BLaER1 (cell line): ENCODE data around the gene NKD2.
"Not testable (repeated sequence)": the region's sequence is repeated elsewhere in the genome, so short reads cannot be mapped to it uniquely, and the experiment has no call there.

Experiments
- H3K27ac ChIP-seq: shearing (Covaris generic); formaldehyde crosslinking; 2 replicates; pipeline ENCODE4 v1.8.1; 2022
- H3K27me3 ChIP-seq: shearing (Covaris generic); formaldehyde crosslinking; 2 replicates; pipeline ENCODE4 v1.8.1; 2022
- H3K36me3 ChIP-seq: shearing (Covaris generic); formaldehyde crosslinking; 2 replicates; pipeline ENCODE4 v1.8.1; 2022
- H3K4me1 ChIP-seq: shearing (Covaris generic); formaldehyde crosslinking; 2 replicates; pipeline ENCODE4 v1.8.1; 2022
- H3K4me2 ChIP-seq: shearing (Covaris generic); formaldehyde crosslinking; 2 replicates; pipeline ENCODE4 v1.8.1; 2022
- H3K4me3 ChIP-seq: shearing (Covaris generic); formaldehyde crosslinking; 2 replicates; pipeline ENCODE4 v1.8.1; 2022
- H3K9ac ChIP-seq: shearing (Covaris generic); formaldehyde crosslinking; 2 replicates; pipeline ENCODE4 v1.8.1; 2022
- H3K9me3 ChIP-seq: shearing (Covaris generic); formaldehyde crosslinking; 2 replicates; pipeline ENCODE4 v1.8.1; 2022
- H4K20me1 ChIP-seq: shearing (Covaris generic); formaldehyde crosslinking; 2 replicates; pipeline ENCODE4 v1.8.1; 2022
- Cebpa-rat ChIP-seq: shearing (Covaris generic); IDR thresholded peaks from 2 replicates; pipeline ENCODE4 v1.8.1; 2022

NKD2 gene

GRCh38 chr5:998246-999031 is 10.2 kb upstream of the NKD2 start:
- no peak overlapping the region for H3K4me3 ChIP-seq
- no peaks in the 10 kb centered on the region for H3K9me3 ChIP-seq
- H4K20me1 ChIP-seq = no peaks in the 10 kb centered on the region
- H3K9ac ChIP-seq = no peak overlapping the region
- no peak overlapping the region for H3K27ac ChIP-seq
- H3K36me3 ChIP-seq = no peaks in the 10 kb centered on the region
- TF ChIP-seq Cebpa-rat = no peak
- peak overlapping the region; percentile 97; the same call in 1 of the 2 replicates for H3K4me2 ChIP-seq
- peaks cover 81% of the 10 kb centered on the region for H3K4me1 ChIP-seq
- peaks cover 2% of the 10 kb centered on the region; the same call in 1 of the 2 replicates for H3K27me3 ChIP-seq

DNA sequence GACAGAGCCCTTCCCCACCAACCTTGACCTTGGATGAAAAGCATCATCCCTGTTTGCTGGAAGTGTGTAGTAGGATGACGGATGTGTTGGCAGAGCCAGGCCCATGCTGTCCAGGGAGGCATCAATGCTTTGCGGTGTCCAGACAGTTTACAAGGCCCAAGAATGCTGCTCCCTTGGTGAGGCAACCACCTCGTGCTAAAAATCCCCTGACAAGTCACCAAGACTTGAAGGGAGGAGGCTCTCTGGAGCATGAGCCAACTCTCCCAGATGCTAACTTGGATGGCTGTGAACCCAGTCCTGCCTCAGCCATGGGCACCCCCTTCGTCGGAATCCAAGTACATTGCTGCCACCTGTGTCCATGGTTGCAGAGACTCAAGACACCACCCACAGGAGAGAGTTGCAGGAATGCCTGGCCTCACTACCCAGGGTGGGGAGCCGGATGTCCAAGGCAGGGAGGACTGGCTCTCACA is 9.5 kb upstream of the NKD2 start:
- H3K9me3 ChIP-seq = no peaks in the 10 kb centered on the region
- H3K27me3 ChIP-seq = peaks cover 8% of the 10 kb centered on the region
- peaks cover 81% of the 10 kb centered on the region for H3K4me1 ChIP-seq
- H3K4me2 ChIP-seq = no peak overlapping the region
- H3K4me3 ChIP-seq = no peak overlapping the region
- no peaks in the 10 kb centered on the region for H3K36me3 ChIP-seq
- no peak for TF ChIP-seq Cebpa-rat
- no peaks in the 10 kb centered on the region for H4K20me1 ChIP-seq
- no peak overlapping the region for H3K27ac ChIP-seq
- no peak overlapping the region for H3K9ac ChIP-seq

- no peaks in the 10 kb centered on the region for H3K36me3 ChIP-seq
Measured at GRCh38 chr5:999724-1000123, 8.9 kb upstream of the NKD2 start.

GRCh38 chr5:1000329-1000728 is 8.3 kb upstream of the NKD2 start:
- no peaks in the 10 kb centered on the region for H3K9me3 ChIP-seq
- no peaks in the 10 kb centered on the region for H3K36me3 ChIP-seq
- no peak overlapping the region for H3K27ac ChIP-seq
- H3K4me1 ChIP-seq = peaks cover 81% of the 10 kb centered on the region
- no peaks in the 10 kb centered on the region for H4K20me1 ChIP-seq
- H3K4me3 ChIP-seq = no peak overlapping the region
- H3K9ac ChIP-seq = no peak overlapping the region
- H3K4me2 ChIP-seq = no peak overlapping the region
- no peak for TF ChIP-seq Cebpa-rat
- H3K27me3 ChIP-seq = peaks cover 21% of the 10 kb centered on the region

More at GRCh38 chr5:999724-1000123, 8.9 kb upstream of the NKD2 start:
- H3K27me3 ChIP-seq = peaks cover 15% of the 10 kb centered on the region
- H3K4me2 ChIP-seq = no peak overlapping the region
- TF ChIP-seq Cebpa-rat = no peak
- peaks cover 81% of the 10 kb centered on the region for H3K4me1 ChIP-seq
- H4K20me1 ChIP-seq = no peaks in the 10 kb centered on the region
- H3K9me3 ChIP-seq = no peaks in the 10 kb centered on the region
- no peak overlapping the region for H3K9ac ChIP-seq
- H3K4me3 ChIP-seq = no peak overlapping the region
- no peak overlapping the region for H3K27ac ChIP-seq

DNA sequence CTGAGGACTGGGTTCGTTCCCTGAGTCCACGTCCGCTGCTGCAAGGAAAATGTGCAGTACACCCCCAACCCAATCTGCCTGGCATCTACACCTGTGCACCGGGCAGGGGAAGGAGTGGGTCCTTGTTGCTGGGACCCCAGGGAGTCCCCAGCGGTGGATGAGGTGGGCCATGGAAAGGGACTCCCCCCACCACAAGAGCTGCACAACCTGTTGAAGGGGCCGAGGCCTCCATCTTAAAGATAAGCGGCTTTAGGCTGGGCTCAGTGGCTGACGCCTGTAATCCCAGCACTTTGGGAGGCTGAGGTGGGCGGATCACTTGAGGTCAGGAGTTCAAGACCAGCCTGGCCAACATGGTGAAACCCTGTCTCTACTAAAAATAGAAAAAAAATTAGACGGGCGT is 7.8 kb upstream of the NKD2 start:
- not testable (repeated sequence) for H3K36me3 ChIP-seq, H4K20me1 ChIP-seq, H3K27ac ChIP-seq, H3K4me3 ChIP-seq, H3K9ac ChIP-seq, H3K9me3 ChIP-seq
- Histone ChIP-seq H3K27me3 (peaks cover 26% of the 10 kb centered on the region), H3K4me2 (peak overlapping the region; percentile 100; the same call in 1 of the 2 replicates), H3K4me1 (peaks cover 81% of the 10 kb centered on the region)

- H3K36me3 ChIP-seq = no peaks in the 10 kb centered on the region
- H4K20me1 ChIP-seq = no peaks in the 10 kb centered on the region
- H3K27ac ChIP-seq = no peak overlapping the region
- no peak overlapping the region for H3K4me3 ChIP-seq
- H3K4me2 ChIP-seq = peak overlapping the region; percentile 100
- H3K27me3 ChIP-seq = peaks cover 33% of the 10 kb centered on the region
- H3K9me3 ChIP-seq = no peaks in the 10 kb centered on the region
- H3K9ac ChIP-seq = no peak overlapping the region
- H3K4me1 ChIP-seq = peaks cover 81% of the 10 kb centered on the region
- no peak for TF ChIP-seq Cebpa-rat
Measured at GRCh38 chr5:1001406-1002270, 7.0 kb upstream of the NKD2 start.

GRCh38 chr5:1002271-1002546 is 6.4 kb upstream of the NKD2 start:
- Histone ChIP-seq H3K4me2 (peak overlapping the region; percentile 100), H3K4me3 (no peak overlapping the region), H3K27me3 (peaks cover 38% of the 10 kb centered on the region)

DNA sequence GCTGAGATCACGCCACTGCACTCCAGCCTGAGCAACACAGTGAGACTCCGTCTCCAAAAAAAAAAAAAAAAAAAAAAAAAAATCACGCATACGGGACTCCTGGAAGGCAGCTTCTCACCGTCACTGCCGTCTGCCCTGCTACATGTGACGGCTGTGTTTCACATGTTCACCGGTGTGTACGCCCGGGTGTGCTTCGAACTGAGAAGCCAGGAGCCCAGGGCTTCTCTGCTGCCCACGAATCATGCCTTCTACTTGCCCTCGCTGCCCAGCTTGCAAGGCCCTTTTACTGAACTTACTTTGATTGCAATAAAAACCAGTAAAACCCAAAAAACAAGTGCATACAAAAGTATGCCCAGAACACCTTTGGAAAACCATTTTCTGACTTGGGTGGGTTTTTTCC is 5.8 kb upstream of the NKD2 start:
- Histone ChIP-seq H4K20me1 (no peaks in the 10 kb centered on the region), H3K27me3 (peaks cover 44% of the 10 kb centered on the region), H3K9ac (no peak overlapping the region), H3K4me2 (peak overlapping the region; percentile 100), H3K4me1 (peaks cover 81% of the 10 kb centered on the region), H3K9me3 (no peaks in the 10 kb centered on the region), H3K36me3 (no peaks in the 10 kb centered on the region), H3K27ac (no peak overlapping the region), H3K4me3 (no peak overlapping the region)
- no peak for TF ChIP-seq Cebpa-rat

More at GRCh38 chr5:1002271-1002546, 6.4 kb upstream of the NKD2 start:
- no peaks in the 10 kb centered on the region for H3K9me3 ChIP-seq
- TF ChIP-seq Cebpa-rat = no peak
- H3K9ac ChIP-seq = no peak overlapping the region
- no peak overlapping the region for H3K27ac ChIP-seq
- H3K36me3 ChIP-seq = no peaks in the 10 kb centered on the region
- peaks cover 81% of the 10 kb centered on the region for H3K4me1 ChIP-seq
- no peaks in the 10 kb centered on the region for H4K20me1 ChIP-seq

DNA sequence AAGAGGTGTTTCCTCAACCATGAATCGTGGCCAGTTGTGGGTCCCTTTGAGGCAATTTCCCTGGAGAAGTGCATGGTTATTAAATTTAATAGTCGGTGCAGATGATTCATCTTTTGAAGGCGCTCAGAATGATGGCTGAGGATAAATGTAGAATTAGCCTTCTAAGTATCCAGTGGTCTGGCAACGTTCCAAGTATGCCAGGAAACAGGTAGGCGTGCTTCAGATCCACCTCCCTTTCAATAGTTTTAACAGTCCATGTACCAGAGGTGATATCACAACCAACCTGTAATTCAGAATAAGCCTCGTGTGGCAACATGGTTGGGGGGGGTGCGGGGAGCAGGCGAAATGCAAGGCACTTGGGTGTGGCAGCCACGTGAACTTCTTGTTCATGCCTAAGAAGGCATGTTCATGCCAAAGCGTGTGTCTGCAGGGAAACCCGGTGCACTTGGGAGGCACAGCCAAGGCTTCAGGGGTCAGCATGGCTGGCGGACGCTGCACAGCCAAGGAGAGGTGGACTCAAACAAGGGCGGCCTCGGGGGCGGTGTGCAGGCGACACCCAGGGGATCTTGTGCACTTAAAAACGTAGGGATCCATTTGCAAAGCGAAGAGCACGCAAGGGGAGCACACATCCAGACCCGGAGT is 5.2 kb upstream of the NKD2 start:
- peaks cover 49% of the 10 kb centered on the region for H3K27me3 ChIP-seq
- no peak for TF ChIP-seq Cebpa-rat
- no peaks in the 10 kb centered on the region for H3K9me3 ChIP-seq
- H3K4me2 ChIP-seq = peak overlapping the region; percentile 100
- H3K4me1 ChIP-seq = peaks cover 81% of the 10 kb centered on the region
- no peak overlapping the region for H3K27ac ChIP-seq
- H3K4me3 ChIP-seq = peak overlapping the region; percentile 76; the same call in 1 of the 2 replicates
- no peak overlapping the region for H3K9ac ChIP-seq
- no peaks in the 10 kb centered on the region for H3K36me3 ChIP-seq
- no peaks in the 10 kb centered on the region for H4K20me1 ChIP-seq
